Breast epithelium (tissue), 3 donors: ENCODE data around the gene SLC2A4RG.
"Not testable (repeated sequence)": the region's sequence is repeated elsewhere in the genome, so short reads cannot be mapped to it uniquely, and the experiment has no call there.

Source experiments
- POLR2A ChIP-seq: fragments of 450-650 bp; IDR thresholded peaks from one replicate; pipeline ENCODE4 v1.6.1; 2016; ENCODE audit warnings: antibody characterized with exemption, mild to moderate bottlenecking, moderate library complexity
- TF ChIP-seq, protein P1 (sequence below), 3 donors: fragments of 450-650 bp; IDR thresholded peaks; one replicate each; pipeline ENCODE4 v1.5.1; 2016 to 2017; ENCODE audit warnings: antibody characterized with exemption in 3 of 3, mild to moderate bottlenecking in 3 of 3, moderate library complexity in 3 of 3

DNA sequence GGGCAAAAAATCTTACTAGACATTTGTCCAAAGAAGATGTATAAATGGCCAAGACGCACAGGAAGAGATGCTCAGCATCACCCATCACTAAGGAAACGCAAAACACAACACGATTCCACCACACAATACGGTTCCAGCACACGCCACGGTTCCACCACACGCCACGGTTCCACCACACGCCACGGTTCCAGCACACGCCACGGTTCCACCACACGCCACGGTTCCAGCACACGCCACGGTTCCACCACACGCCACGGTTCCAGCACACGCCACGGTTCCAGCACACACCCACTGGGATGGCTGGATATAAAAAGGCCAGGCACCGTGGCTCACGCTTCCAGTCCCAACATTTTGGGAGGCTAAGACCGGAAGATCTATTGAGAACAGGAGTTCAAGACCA lies 37.3 kb downstream of the SLC2A4RG start:
- TF ChIP-seq, protein P1, sequence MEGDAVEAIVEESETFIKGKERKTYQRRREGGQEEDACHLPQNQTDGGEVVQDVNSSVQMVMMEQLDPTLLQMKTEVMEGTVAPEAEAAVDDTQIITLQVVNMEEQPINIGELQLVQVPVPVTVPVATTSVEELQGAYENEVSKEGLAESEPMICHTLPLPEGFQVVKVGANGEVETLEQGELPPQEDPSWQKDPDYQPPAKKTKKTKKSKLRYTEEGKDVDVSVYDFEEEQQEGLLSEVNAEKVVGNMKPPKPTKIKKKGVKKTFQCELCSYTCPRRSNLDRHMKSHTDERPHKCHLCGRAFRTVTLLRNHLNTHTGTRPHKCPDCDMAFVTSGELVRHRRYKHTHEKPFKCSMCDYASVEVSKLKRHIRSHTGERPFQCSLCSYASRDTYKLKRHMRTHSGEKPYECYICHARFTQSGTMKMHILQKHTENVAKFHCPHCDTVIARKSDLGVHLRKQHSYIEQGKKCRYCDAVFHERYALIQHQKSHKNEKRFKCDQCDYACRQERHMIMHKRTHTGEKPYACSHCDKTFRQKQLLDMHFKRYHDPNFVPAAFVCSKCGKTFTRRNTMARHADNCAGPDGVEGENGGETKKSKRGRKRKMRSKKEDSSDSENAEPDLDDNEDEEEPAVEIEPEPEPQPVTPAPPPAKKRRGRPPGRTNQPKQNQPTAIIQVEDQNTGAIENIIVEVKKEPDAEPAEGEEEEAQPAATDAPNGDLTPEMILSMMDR (IDR thresholded peaks at IDR 0.05), result not testable (repeated sequence)
- not testable (repeated sequence) for TF ChIP-seq POLR2A
